Prostate gland (tissue), 2 donors: Measurements from ENCODE around the gene HDAC3. TPM values are rescaled to one million over a fixed set of nuclear protein-coding genes. Genes with fewer than 3 reads are reported as not detected.

Experiments
- DNase-seq: peaks from one replicate; pipeline ENCODE4 v3.0.0-alpha.2; 2019; ENCODE audit warnings: low spot score
- H3K27ac ChIP-seq, 2 donors: fragments of 200-600 bp; sonication (generic); 2 replicates each; pipeline ENCODE4 v1.5.1; 2017 to 2019
- H3K27me3 ChIP-seq: fragments of 200-600 bp; sonication (generic); replicated peaks from 2 replicates; pipeline ENCODE4 v1.5.1; 2019; ENCODE audit not compliant: insufficient read depth
- H3K36me3 ChIP-seq, 2 donors: fragments of 200-600 bp; sonication (generic); 1 replicate in 1 of 2; 2 replicates in 1 of 2; pipeline versions ENCODE4 v1.5.1 to v1.8.1; 2017 to 2019
- H3K4me1 ChIP-seq: fragments of 200-600 bp; sonication (generic); replicated peaks from 2 replicates; pipeline ENCODE4 v1.5.1; 2019
- H3K4me3 ChIP-seq, 2 donors: fragments of 200-600 bp; sonication (generic); 2 replicates each; pipeline ENCODE4 v1.5.1; 2017 to 2019
- H3K9me3 ChIP-seq: fragments of 200-600 bp; sonication (generic); 2 replicates; pipeline ENCODE4 v1.5.1; 2017
- POLR2A ChIP-seq: fragments of 450-650 bp; IDR thresholded peaks from one replicate; pipeline ENCODE4 v1.6.1; 2016; ENCODE audit warnings: antibody characterized with exemption, mild to moderate bottlenecking
- POLR2AphosphoS5 ChIP-seq: sonication (generic); formaldehyde crosslinking; IDR thresholded peaks from one replicate; pipeline ENCODE4 v1.6.1; 2017; ENCODE audit warnings: antibody characterized with exemption
- WGBS: methylation state at CpG from one replicate; pipeline ENCODE4 v1.1.5; 2018; 5-methylcytosine and 5-hydroxymethylcytosine counted together
- intact Hi-C: fragments of 100-400 bp; cut with DNase I; formaldehyde crosslinking; loops from one replicate; pipeline ENCODE4 v1.14.2; 2022
- total RNA-seq, 2 donors: library from RNA; depleted of rRNA; stranded (reverse); fragments of >200 nt; gene quantifications; one replicate each; pipeline ENCODE4 v1.1.0, GENCODE V29; 2016
- TF ChIP-seq, protein P1 (sequence below), 4 experiments: fragments of 200-600 bp in 2 of 4; fragments of 450-650 bp in 2 of 4; sonication (generic) in 2 of 4; IDR thresholded peaks; 1 replicate in 3 of 4; 2 replicates in 1 of 4; pipeline ENCODE4 v1.5.1; 2016 to 2019; ENCODE audit warnings: antibody characterized with exemption in 4 of 4, mild to moderate bottlenecking in 2 of 4, moderate library complexity in 2 of 4

Gene HDAC3
- total RNA-seq, 2 donors from 2014 or later: 54.9 to 74.6 TPM

DNA sequence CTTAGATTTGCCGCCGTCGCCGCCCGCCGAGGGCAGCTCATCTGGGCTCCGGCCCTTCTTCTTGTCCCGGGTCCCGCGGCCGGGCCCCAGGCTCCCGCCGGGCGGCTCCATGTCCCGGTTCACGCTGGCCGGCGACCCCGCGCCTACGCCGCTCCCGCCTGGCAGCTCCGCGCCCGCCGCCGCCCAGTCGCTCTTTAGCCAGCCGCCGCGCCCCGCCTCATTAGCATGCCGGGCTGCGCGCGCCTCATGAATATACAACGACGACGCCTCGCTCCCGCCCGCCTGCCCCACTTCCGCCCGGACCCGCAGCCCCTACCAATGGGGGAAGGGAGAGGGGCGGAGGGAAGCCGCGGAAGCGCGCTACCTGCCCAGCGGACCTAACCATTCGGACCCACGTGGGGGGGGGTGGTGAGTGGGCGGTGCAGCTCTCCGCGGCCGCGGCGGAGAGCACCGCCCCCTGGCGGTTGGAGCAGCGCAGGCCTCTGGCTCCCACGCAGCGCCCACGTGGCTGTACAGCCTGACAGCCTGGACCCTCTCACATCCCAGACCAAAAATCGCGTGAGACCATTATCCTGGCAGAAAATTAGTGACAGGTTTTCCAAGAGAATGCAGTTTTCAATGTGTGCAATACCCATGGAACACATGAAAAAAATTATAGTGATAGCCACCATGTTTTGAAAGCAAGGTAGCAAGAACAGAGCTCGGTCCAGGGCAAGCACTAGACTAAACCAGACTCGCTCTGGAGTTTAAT, 17.7 kb downstream of the HDAC3 start, which contains the start of gene DIAPH1:
DIAPH1 (minus strand) TSS at position 197 of the 751 bp plus-strand sequence; CDS start at position 111, 86 bp downstream.
- intact Hi-C loops: loop anchor here (1.0 kb wide), 1 partner anchor 27 kb away; no protein-coding TSS in a partner anchor

GRCh38 chr5:141618030-141618803, 18.4 kb downstream of the HDAC3 start:
- Histone ChIP-seq H3K27me3 (no peaks in the 10 kb centered on the region), H3K4me3 (peak overlapping the region; percentile 92 to 96), H3K9me3 (no peaks in the 10 kb centered on the region), H3K36me3 (peaks cover 0 to 7% of the 10 kb centered on the region in 2 donors), H3K4me1 (no peaks in the 10 kb centered on the region), H3K27ac (peak overlapping the region; percentile 93 to 94)
- DNase-seq: peak; percentile 60
- TF ChIP-seq POLR2AphosphoS5: peak; percentile 76
- TF ChIP-seq, protein P1, sequence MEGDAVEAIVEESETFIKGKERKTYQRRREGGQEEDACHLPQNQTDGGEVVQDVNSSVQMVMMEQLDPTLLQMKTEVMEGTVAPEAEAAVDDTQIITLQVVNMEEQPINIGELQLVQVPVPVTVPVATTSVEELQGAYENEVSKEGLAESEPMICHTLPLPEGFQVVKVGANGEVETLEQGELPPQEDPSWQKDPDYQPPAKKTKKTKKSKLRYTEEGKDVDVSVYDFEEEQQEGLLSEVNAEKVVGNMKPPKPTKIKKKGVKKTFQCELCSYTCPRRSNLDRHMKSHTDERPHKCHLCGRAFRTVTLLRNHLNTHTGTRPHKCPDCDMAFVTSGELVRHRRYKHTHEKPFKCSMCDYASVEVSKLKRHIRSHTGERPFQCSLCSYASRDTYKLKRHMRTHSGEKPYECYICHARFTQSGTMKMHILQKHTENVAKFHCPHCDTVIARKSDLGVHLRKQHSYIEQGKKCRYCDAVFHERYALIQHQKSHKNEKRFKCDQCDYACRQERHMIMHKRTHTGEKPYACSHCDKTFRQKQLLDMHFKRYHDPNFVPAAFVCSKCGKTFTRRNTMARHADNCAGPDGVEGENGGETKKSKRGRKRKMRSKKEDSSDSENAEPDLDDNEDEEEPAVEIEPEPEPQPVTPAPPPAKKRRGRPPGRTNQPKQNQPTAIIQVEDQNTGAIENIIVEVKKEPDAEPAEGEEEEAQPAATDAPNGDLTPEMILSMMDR (IDR thresholded peaks at IDR 0.05): no peak
- intact Hi-C loops: no loop called here
- under 1% methylated on average over 33 of the region's 36 CpGs for WGBS

More for the DNA sequence above, 17.7 kb downstream of the HDAC3 start, which contains the start of gene DIAPH1:
- under 1% methylated on average over 68 of the region's 70 CpGs for WGBS
- Histone ChIP-seq H3K27me3 (no peaks in the 10 kb centered on the region), H3K4me3 (peak within 1 kb of the TSS; percentile 92 to 96), H3K4me1 (no peaks in the 10 kb centered on the region), H3K27ac (peak within 1 kb of the TSS; percentile 93 to 94), H3K36me3 (peaks cover 0 to 7% of the 10 kb centered on the region in 2 donors), H3K9me3 (no peaks in the 10 kb centered on the region)
- peak; percentile 97 for DNase-seq
- peak; percentile 95 for TF ChIP-seq POLR2A
- TF ChIP-seq, protein P1 (IDR thresholded peaks at IDR 0.05): peak; percentile 97 to 100 (median 100)
- TF ChIP-seq POLR2AphosphoS5: peak; percentile 93

DNA sequence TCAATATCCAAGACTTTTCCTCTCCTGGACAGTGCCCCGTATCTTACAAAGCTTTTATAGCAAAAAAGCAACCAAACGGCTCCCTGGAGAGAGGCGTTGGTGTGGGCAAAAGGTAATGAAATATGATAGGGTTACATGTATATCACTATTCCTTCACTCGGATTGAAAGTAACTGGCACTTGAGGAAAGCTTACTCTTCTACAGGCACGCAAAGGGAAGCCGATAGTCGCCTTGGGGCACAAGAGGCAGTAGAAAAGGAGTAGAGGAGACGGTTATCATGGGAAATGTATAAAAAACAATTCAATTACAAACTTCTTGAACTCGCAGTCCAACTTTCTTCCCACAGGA, 19.0 kb downstream of the HDAC3 start:
- 11% methylated on average over 9 of the region's 9 CpGs for WGBS
- peak overlapping the region; percentile 93 to 94 for H3K27ac ChIP-seq
- intact Hi-C loops: no loop called here
- no peaks in the 10 kb centered on the region for H3K9me3 ChIP-seq
- TF ChIP-seq POLR2A (no peak), POLR2AphosphoS5 (no peak)
- TF ChIP-seq, protein P1 (IDR thresholded peaks at IDR 0.05): no peak
- H3K36me3 ChIP-seq: peaks cover 0 to 7% of the 10 kb centered on the region in 2 donors
- H3K4me1 ChIP-seq: no peaks in the 10 kb centered on the region
- peak overlapping the region; percentile 92 to 96 for H3K4me3 ChIP-seq
- H3K27me3 ChIP-seq: no peaks in the 10 kb centered on the region
- no peak for DNase-seq

DNA sequence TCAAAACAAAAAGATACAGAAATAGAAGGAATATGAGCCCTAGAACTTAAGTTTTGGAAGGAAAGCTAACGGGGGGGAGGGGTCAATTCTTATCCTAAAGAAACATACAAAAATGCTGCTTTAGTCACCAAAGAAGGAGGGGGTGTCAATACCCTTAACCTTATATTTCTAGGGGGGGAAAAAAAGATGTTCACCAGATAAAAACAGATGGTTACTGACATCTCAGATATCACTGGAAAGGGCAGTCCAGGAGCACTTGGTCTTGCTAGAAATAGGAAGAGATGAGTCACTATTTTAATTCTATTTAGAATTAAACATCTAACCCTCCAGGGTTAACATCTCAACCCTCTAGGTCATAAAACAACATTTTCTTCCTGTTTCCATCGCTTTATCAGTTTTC, 19.5 kb downstream of the HDAC3 start:
- Histone ChIP-seq H3K27me3 (no peaks in the 10 kb centered on the region), H3K36me3 (peaks cover 0 to 7% of the 10 kb centered on the region in 2 donors), H3K4me3 (peak overlapping the region in 1 of 2 donors; percentile 96), H3K9me3 (no peaks in the 10 kb centered on the region), H3K27ac (peak overlapping the region; percentile 93 to 94), H3K4me1 (no peaks in the 10 kb centered on the region)
- intact Hi-C loops: no loop called here
- TF ChIP-seq POLR2A (no peak), POLR2AphosphoS5 (no peak)
- TF ChIP-seq, protein P1 (IDR thresholded peaks at IDR 0.05): no peak
- 45% methylated on average over 2 of the region's 2 CpGs for WGBS
- no peak for DNase-seq
